HepG2 (cell line): ENCODE measurements around the gene USP19. TPM values are rescaled to one million over a fixed set of nuclear protein-coding genes. Genes with fewer than 3 reads are reported as not detected.
A peak's percentile ranks its signal among the peaks of the same experiment; 100 is the strongest.

Experiments
- EHMT2 ChIP-seq: fragments of 200-600 bp; sonication (generic); IDR thresholded peaks from 2 replicates; pipeline ENCODE4 v1.7.0; 2017; ENCODE audit warnings: antibody characterized with exemption, low read depth, low read length, borderline replicate concordance
- ELF3 ChIP-seq: IDR thresholded peaks from 2 replicates; pipeline ENCODE4 v1.6.1; 2016; ENCODE audit warnings: missing genetic modification reagents, missing compliant biosample characterization
- HCFC1 ChIP-seq: fragments of 150-350 bp; IDR thresholded peaks from 2 replicates; pipeline ENCODE4 v1.6.1; 2014; ENCODE audit warnings: low read depth, low read length
- HNF4A ChIP-seq: sonication (generic); formaldehyde crosslinking; IDR thresholded peaks from 2 replicates; pipeline ENCODE4 v1.4.0; 2020; ENCODE audit warnings: missing genetic modification reagents
- HNF4G ChIP-seq, 2 experiments: sonication (generic) in 1 of 2; formaldehyde crosslinking in 1 of 2; IDR thresholded peaks; 2 replicates each; pipeline versions ENCODE4 v1.4.0 to v1.6.1; 2011 to 2020; ENCODE audit warnings: borderline replicate concordance in 2 of 2, low read depth in 2 of 2, mild to moderate bottlenecking in 2 of 2, low read length in 1 of 2, missing genetic modification reagents in 1 of 2, moderate library complexity in 1 of 2
- MTF2 ChIP-seq: sonication (generic); formaldehyde crosslinking; IDR thresholded peaks from 2 replicates; pipeline ENCODE4 v1.5.0; 2020; ENCODE audit warnings: missing genetic modification reagents, borderline replicate concordance
- PPARG ChIP-seq: conservative IDR thresholded peaks from 2 replicates; pipeline ENCODE4 v1.6.1; 2016; ENCODE audit warnings: missing biosample characterization, missing genetic modification reagents
- RAD21 ChIP-seq: fragments of 450-650 bp; formaldehyde crosslinking; IDR thresholded peaks from 2 replicates; pipeline ENCODE4 v1.5.0; 2020; ENCODE audit warnings: mild to moderate bottlenecking
- RXRB ChIP-seq: IDR thresholded peaks from 2 replicates; pipeline ENCODE4 v1.6.1; 2016; ENCODE audit warnings: borderline replicate concordance, missing genetic modification reagents, missing compliant biosample characterization
- SRF ChIP-seq: IDR thresholded peaks from 2 replicates; pipeline ENCODE4 v1.6.1; 2011; ENCODE audit warnings: mild to moderate bottlenecking, low read depth, low read length, moderate library complexity
- ZMYM3 ChIP-seq: sonication (generic); formaldehyde crosslinking; IDR thresholded peaks from 2 replicates; pipeline ENCODE4 v1.5.1; 2020; ENCODE audit warnings: mild to moderate bottlenecking, missing genetic modification reagents
- ZNF205 ChIP-seq: IDR thresholded peaks from 2 replicates; pipeline ENCODE4 v1.6.1; 2018; ENCODE audit warnings: missing biosample characterization, missing genetic modification reagents
- ZNF432 ChIP-seq: sonication (generic); formaldehyde crosslinking; IDR thresholded peaks from 2 replicates; pipeline ENCODE4 v1.5.0; 2020; ENCODE audit warnings: missing genetic modification reagents, mild to moderate bottlenecking, borderline replicate concordance
- ZNF530 ChIP-seq: sonication (generic); formaldehyde crosslinking; IDR thresholded peaks from 2 replicates; pipeline ENCODE4 v1.5.0; 2020; ENCODE audit warnings: low read depth, mild to moderate bottlenecking, missing genetic modification reagents
- ZNF547 ChIP-seq: sonication (generic); formaldehyde crosslinking; IDR thresholded peaks from 2 replicates; pipeline ENCODE4 v1.5.1; 2020; ENCODE audit warnings: mild to moderate bottlenecking, missing genetic modification reagents
- ZNF552 ChIP-seq: sonication (generic); formaldehyde crosslinking; IDR thresholded peaks from 2 replicates; pipeline ENCODE4 v1.9.0; 2022; ENCODE audit warnings: missing genetic modification reagents, mild to moderate bottlenecking, borderline replicate concordance
- ZNF850 ChIP-seq: sonication (generic); formaldehyde crosslinking; conservative IDR thresholded peaks from 2 replicates; pipeline ENCODE4 v1.9.0; 2021; ENCODE audit warnings: mild to moderate bottlenecking, missing genetic modification reagents
- polyA plus RNA-seq, 8 experiments: library from polyadenylated mRNA; depleted of rRNA in 3 of 8; stranded (reverse) in 7 of 8; unstranded in 1 of 8; fragments of >200 nt; fragmentation: Illumina TruSeq in 4 of 8; extraction: Trizol in 4 of 8; gene quantifications; 2 replicates each; pipeline versions ENCODE4 v1.2.1 to v1.2.3, GENCODE V29; 2011 to 2016; ENCODE audit warnings: low read depth in 4 of 8, missing spikeins in 1 of 8, mixed read lengths in 1 of 8; ENCODE audit not compliant: insufficient read depth in 1 of 8
- total RNA-seq, 5 experiments: library from RNA; depleted of rRNA; stranded (reverse); fragments of >200 nt; fragmentation: Illumina TruSeq; extraction: Trizol; gene quantifications; 2 replicates each; pipeline ENCODE4 v1.2.3, GENCODE V29; 2016; ENCODE audit warnings: low read depth in 1 of 5
- TF ChIP-seq, protein P1 (sequence below): sonication (generic); formaldehyde crosslinking; IDR thresholded peaks from 2 replicates; pipeline ENCODE4 v1.4.0; 2020; ENCODE audit warnings: mild to moderate bottlenecking, missing genetic modification reagents
- TF ChIP-seq, protein P2 (sequence below): sonication (generic); formaldehyde crosslinking; conservative IDR thresholded peaks from 2 replicates; pipeline ENCODE4 v1.8.0; 2022; ENCODE audit warnings: mild to moderate bottlenecking, moderate library complexity, missing genetic modification reagents
- TF ChIP-seq, protein P3 (sequence below): sonication (generic); formaldehyde crosslinking; IDR thresholded peaks from 2 replicates; pipeline ENCODE4 v1.8.0; 2022; ENCODE audit warnings: mild to moderate bottlenecking, missing genetic modification reagents, moderate library complexity
- TF ChIP-seq, protein P4 (sequence below): sonication (generic); formaldehyde crosslinking; IDR thresholded peaks from 2 replicates; pipeline ENCODE4 v1.5.1; 2020; ENCODE audit warnings: mild to moderate bottlenecking, missing genetic modification reagents, borderline replicate concordance
- TF ChIP-seq, protein P5 (sequence below): sonication (generic); formaldehyde crosslinking; IDR thresholded peaks from 2 replicates; pipeline ENCODE4 v1.4.0; 2020; ENCODE audit warnings: missing genetic modification reagents

The USP19 gene
- total and polyA plus RNA-seq, 2 of the 13 experiments (the other 11 are each of a cell fraction or from before 2014, with no cell fraction given): 28.3 to 31.7 TPM

DNA sequence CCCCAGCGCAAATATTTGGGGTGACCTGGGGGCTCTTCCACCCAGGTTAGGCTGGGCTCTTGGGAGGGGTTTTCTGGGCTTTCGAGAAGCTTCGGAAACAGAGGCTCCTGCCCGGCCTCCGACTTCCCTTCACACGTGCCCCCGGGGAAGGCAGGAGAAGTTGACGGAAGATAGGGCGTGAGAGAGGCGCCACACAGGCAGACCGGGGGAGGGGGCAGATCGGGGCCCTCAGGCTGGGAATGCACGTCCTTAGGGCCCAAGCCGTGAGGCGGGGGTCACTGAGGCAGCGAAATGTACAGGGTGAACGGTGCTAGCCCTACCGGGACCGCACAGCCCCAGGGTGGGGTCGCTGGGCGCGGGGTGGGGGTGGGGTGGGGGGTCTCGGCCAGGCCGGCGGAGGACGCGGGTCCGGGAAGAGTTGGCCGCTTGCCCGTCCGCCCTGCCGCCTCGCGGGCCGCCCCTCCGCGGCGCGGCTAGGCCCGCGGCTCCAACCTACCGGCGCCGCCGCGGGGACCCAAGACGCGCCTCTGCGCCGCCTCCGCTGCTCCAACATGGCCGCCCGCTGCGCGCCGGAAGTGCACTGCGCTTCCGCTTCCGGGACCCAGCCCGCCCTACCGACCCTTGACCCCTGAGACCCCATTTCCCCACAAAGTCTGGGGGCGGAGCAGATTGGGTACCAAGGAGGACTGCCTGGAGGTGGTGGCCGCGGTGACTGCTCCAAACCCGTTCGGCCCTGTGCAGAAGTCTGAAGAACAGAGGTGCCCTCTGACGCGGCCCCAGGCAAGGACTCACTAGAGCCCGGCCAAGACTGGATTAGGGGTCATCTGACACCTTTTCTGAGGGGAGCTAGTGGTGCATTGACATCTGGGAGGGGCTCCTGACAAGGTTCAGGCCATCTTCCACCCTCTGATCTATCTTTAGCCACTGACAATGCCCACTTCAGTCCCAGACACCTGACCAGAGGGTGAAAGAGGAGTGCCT is 45.4 kb upstream of the USP19 start, which contains the start of gene CCDC71 (continued):
- TF ChIP-seq HNF4A (CRISPR knock-in tag) (peak; percentile 72; the same call in 1 of the 2 replicates), ZMYM3 (peak; percentile 97), PPARG (CRISPR knock-in tag) (0 out of 2 replicates have a peak, but pooled peaks have one; percentile 9), ZNF432 (CRISPR knock-in tag) (no peak), ELF3 (CRISPR knock-in tag) (peak; percentile 68; the same call in 1 of the 2 replicates), HCFC1 (peak; percentile 46; the same call in 1 of the 2 replicates), ZNF530 (CRISPR knock-in tag) (no peak), ZNF547 (CRISPR knock-in tag) (0 out of 2 replicates have a peak, but pooled peaks have one; percentile 25), MTF2 (CRISPR knock-in tag) (no peak), ZNF850 (CRISPR knock-in tag) (no peak), RXRB (CRISPR knock-in tag) (peak; percentile 25; the same call in 1 of the 2 replicates), RAD21 (no peak), EHMT2 (no peak; the same call in 1 of the 2 replicates), HNF4G (IDR thresholded peaks at IDR 0.05; ENCODE audit: borderline replicate concordance, low read depth, low read length) (peak; percentile 85), HNF4G (CRISPR knock-in tag; IDR thresholded peaks at IDR 0.05; ENCODE audit: borderline replicate concordance, low read depth) (peak; percentile 72; the same call in 1 of the 2 replicates), SRF (no peak), ZNF205 (CRISPR knock-in tag) (no peak), ZNF552 (CRISPR knock-in tag) (no peak)
- TF ChIP-seq, protein P1, sequence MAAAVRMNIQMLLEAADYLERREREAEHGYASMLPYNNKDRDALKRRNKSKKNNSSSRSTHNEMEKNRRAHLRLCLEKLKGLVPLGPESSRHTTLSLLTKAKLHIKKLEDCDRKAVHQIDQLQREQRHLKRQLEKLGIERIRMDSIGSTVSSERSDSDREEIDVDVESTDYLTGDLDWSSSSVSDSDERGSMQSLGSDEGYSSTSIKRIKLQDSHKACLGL (CRISPR knock-in tag): no peak
- TF ChIP-seq, protein P2, sequence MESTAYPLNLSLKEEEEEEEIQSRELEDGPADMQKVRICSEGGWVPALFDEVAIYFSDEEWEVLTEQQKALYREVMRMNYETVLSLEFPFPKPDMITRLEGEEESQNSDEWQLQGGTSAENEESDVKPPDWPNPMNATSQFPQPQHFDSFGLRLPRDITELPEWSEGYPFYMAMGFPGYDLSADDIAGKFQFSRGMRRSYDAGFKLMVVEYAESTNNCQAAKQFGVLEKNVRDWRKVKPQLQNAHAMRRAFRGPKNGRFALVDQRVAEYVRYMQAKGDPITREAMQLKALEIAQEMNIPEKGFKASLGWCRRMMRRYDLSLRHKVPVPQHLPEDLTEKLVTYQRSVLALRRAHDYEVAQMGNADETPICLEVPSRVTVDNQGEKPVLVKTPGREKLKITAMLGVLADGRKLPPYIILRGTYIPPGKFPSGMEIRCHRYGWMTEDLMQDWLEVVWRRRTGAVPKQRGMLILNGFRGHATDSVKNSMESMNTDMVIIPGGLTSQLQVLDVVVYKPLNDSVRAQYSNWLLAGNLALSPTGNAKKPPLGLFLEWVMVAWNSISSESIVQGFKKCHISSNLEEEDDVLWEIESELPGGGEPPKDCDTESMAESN: peak; percentile 58; the same call in 1 of the 2 replicates
- TF ChIP-seq, protein P3, sequence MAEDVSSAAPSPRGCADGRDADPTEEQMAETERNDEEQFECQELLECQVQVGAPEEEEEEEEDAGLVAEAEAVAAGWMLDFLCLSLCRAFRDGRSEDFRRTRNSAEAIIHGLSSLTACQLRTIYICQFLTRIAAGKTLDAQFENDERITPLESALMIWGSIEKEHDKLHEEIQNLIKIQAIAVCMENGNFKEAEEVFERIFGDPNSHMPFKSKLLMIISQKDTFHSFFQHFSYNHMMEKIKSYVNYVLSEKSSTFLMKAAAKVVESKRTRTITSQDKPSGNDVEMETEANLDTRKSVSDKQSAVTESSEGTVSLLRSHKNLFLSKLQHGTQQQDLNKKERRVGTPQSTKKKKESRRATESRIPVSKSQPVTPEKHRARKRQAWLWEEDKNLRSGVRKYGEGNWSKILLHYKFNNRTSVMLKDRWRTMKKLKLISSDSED (CRISPR knock-in tag): no peak
- TF ChIP-seq, protein P4, sequence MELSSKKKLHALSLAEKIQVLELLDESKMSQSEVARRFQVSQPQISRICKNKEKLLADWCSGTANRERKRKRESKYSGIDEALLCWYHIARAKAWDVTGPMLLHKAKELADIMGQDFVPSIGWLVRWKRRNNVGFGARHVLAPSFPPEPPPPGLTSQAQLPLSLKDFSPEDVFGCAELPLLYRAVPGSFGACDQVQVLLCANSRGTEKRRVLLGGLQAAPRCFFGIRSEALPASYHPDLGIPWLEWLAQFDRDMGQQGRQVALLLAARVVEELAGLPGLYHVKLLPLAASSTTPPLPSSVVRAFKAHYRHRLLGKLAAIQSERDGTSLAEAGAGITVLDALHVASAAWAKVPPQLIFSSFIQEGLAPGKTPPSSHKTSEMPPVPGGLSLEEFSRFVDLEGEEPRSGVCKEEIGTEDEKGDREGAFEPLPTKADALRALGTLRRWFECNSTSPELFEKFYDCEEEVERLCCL (CRISPR knock-in tag): no peak
- TF ChIP-seq, protein P5, sequence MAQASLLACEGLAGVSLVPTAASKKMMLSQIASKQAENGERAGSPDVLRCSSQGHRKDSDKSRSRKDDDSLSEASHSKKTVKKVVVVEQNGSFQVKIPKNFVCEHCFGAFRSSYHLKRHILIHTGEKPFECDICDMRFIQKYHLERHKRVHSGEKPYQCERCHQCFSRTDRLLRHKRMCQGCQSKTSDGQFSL: no peak
